MCF 10A (cell line): ENCODE measurements around the gene GJA4. TPM values are rescaled to one million over a fixed set of nuclear protein-coding genes. Genes with fewer than 3 reads are reported as not detected.
"Not testable (repeated sequence)": the region's sequence is repeated elsewhere in the genome, so short reads cannot be mapped to it uniquely, and the experiment has no call there.

Source experiments
- BruUV-seq: library from RNA; stranded (reverse); fragments of 400-500 nt; replicated peaks from 2 replicates; lab custom pipeline; 2021; lab: Mats Ljungman, UMichigan
- CTCF ChIA-PET: fragments of 300-600 bp; sonication (Branson Sonifier 250); formaldehyde crosslinking; extraction: SDS; loops from one replicate; lab custom pipeline; 2021; ENCODE audit warnings: antibody characterized with exemption, inconsistent platforms; lab: Yijun Ruan, JAX
- POLR2A ChIA-PET: fragments of 300-600, 350-650 bp; sonication (Branson Sonifier 250); formaldehyde crosslinking; extraction: SDS; loops from one replicate; lab custom pipeline; 2020; ENCODE audit warnings: antibody characterized with exemption, inconsistent platforms; lab: Yijun Ruan, JAX
- DNase-seq: peaks from one replicate; pipeline ENCODE4 v3.0.0-alpha.2; 2018; ENCODE audit not compliant: unreplicated experiment
- H3K27ac Mint-ChIP-seq: one replicate; pipeline ENCODE4 v1.8.0; 2022; ENCODE audit warnings: mild to moderate bottlenecking, low read depth, mixed read lengths; ENCODE audit not compliant: unreplicated experiment
- H3K27me3 Mint-ChIP-seq: one replicate; pipeline ENCODE4 v1.8.0; 2022; ENCODE audit warnings: mixed read lengths; ENCODE audit not compliant: insufficient read depth, unreplicated experiment
- H3K36me3 Mint-ChIP-seq: one replicate; pipeline ENCODE4 v1.8.0; 2022; ENCODE audit warnings: mild to moderate bottlenecking, moderate library complexity, mixed read lengths; ENCODE audit not compliant: insufficient read depth, unreplicated experiment
- H3K4me1 Mint-ChIP-seq: one replicate; pipeline ENCODE4 v1.8.0; 2022; ENCODE audit warnings: mixed read lengths; ENCODE audit not compliant: insufficient read depth, unreplicated experiment
- H3K4me3 Mint-ChIP-seq: one replicate; pipeline ENCODE4 v1.8.0; 2022; ENCODE audit warnings: mild to moderate bottlenecking, moderate library complexity, mixed read lengths; ENCODE audit not compliant: unreplicated experiment
- H3K9me3 Mint-ChIP-seq: one replicate; pipeline ENCODE4 v1.8.0; 2022; ENCODE audit warnings: mixed read lengths; ENCODE audit not compliant: unreplicated experiment
- CTCF ChIP-seq: fragments of 200-600 bp; IDR thresholded peaks from one replicate; pipeline ENCODE4 v1.8.0; 2022; ENCODE audit warnings: antibody characterized with exemption, mild to moderate bottlenecking; ENCODE audit not compliant: unreplicated experiment
- intact Hi-C: fragments of 100-400 bp; cut with micrococcal nuclease; formaldehyde crosslinking; loops from 2 replicates; pipeline ENCODE4 v1.14.1; 2022
- total RNA-seq: library from RNA; stranded (reverse); gene quantifications from 2 replicates; pipeline ENCODE4 v1.2.3, GENCODE V29; 2022

Gene GJA4
- total RNA-seq, 1 experiment from 2014 or later: not detected

- H3K4me1 Mint-ChIP-seq: no peaks in the 10 kb centered on the region
- no peaks in the 10 kb centered on the region for H3K9me3 Mint-ChIP-seq
- ChIA-PET POLR2A (no interaction called here), CTCF (interaction anchor here (0.6 to 2.1 kb wide), 2 partner anchors 46 to 55 kb away, joined by 3 to 8 read pairs; no protein-coding TSS in a partner anchor)
- H3K27me3 Mint-ChIP-seq: no peaks in the 10 kb centered on the region
- DNase-seq: no peak
- BruUV-seq: no TSS peak
- no peaks in the 10 kb centered on the region for H3K36me3 Mint-ChIP-seq
- no peak overlapping the region for H3K4me3 Mint-ChIP-seq
- intact Hi-C loops: no loop called here
- no peak for TF ChIP-seq CTCF
- no peak overlapping the region for H3K27ac Mint-ChIP-seq
These were observed 13.6 kb downstream of the GJA4 start for GRCh38 chr1:34806396-34806795.

- BruUV-seq: no TSS peak
- no peaks in the 10 kb centered on the region for H3K4me1 Mint-ChIP-seq
- DNase-seq: no peak
- intact Hi-C loops: no loop called here
- no peaks in the 10 kb centered on the region for H3K27me3 Mint-ChIP-seq
- ChIA-PET POLR2A (no interaction called here), CTCF (interaction anchor here (1.1 to 3.4 kb wide), 2 partner anchors 21 to 64 kb away, joined by 3 to 13 read pairs; no protein-coding TSS in a partner anchor)
- no peak overlapping the region for H3K27ac Mint-ChIP-seq
- no peaks in the 10 kb centered on the region for H3K9me3 Mint-ChIP-seq
- H3K36me3 Mint-ChIP-seq: no peaks in the 10 kb centered on the region
- TF ChIP-seq CTCF: no peak
- H3K4me3 Mint-ChIP-seq: no peak overlapping the region
These were observed 15.4 kb downstream of the GJA4 start for GRCh38 chr1:34808051-34808810.

DNA sequence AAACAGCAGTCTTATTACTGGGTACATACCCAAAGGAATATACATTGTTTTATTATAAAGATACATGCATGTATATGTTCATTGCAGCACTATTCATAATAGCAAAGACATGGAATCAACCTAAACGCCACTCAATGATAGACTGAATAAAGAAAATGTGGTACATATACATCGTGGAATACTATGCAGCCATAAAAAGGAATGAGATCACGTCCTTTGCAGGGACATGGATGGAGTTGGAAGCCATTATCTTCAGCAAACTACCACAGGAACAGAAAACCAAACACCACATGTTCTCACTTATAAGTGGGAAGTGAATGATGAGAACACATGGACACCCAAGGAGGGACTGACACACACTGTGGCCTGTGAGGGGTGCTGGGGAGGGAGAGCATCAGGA is 18.0 kb downstream of the GJA4 start:
- H3K4me1 Mint-ChIP-seq, H3K9me3 Mint-ChIP-seq, H3K27ac Mint-ChIP-seq, POLR2A ChIA-PET, BruUV-seq, H3K27me3 Mint-ChIP-seq, DNase-seq, intact Hi-C loops, H3K4me3 Mint-ChIP-seq, H3K36me3 Mint-ChIP-seq: not testable (repeated sequence)
- CTCF ChIA-PET: interaction anchor here (3.4 kb wide), 1 partner anchor 24 kb away, joined by 13 read pairs; no protein-coding TSS in a partner anchor

- H3K9me3 Mint-ChIP-seq: no peaks in the 10 kb centered on the region
- no peak for DNase-seq
- BruUV-seq: no TSS peak
- TF ChIP-seq CTCF: no peak
- intact Hi-C loops: no loop called here
- no peaks in the 10 kb centered on the region for H3K27me3 Mint-ChIP-seq
- no peaks in the 10 kb centered on the region for H3K4me1 Mint-ChIP-seq
- no peak overlapping the region for H3K4me3 Mint-ChIP-seq
- POLR2A ChIA-PET: no interaction called here
- CTCF ChIA-PET: interaction anchor here (0.6 to 1.8 kb wide), 2 partner anchors 37 to 1457 kb away, joined by 3 to 14 read pairs; no protein-coding TSS in a partner anchor
- no peak overlapping the region for H3K27ac Mint-ChIP-seq
- H3K36me3 Mint-ChIP-seq: no peaks in the 10 kb centered on the region
These were observed 23.5 kb downstream of the GJA4 start for GRCh38 chr1:34816332-34816731.
